Measurements from ENCODE around the gene TSPO. TPM values are rescaled to one million over a fixed set of nuclear protein-coding genes. Genes with fewer than 3 reads are reported as not detected.

TSPO gene
- total RNA-seq, 4 donors from 2014 or later: 346 to 897 (median 746) TPM

- Histone ChIP-seq H3K36me3 (peaks cover 77% of the 10 kb centered on the region), H3K27me3 (no peaks in the 10 kb centered on the region), H3K4me1 (peaks cover 23% of the 10 kb centered on the region), H3K27ac (no peak overlapping the region), H3K4me3 (no peak overlapping the region), H3K9me3 (no peaks in the 10 kb centered on the region)
- no peak for DNase-seq (ENCODE audit: low spot score in 2 of 2)
- 97% methylated on average over 5 of the region's 9 CpGs for WGBS
- no peak for TF ChIP-seq POLR2A (IDR thresholded peaks at IDR 0.05)
- no peak for TF ChIP-seq CTCF (IDR thresholded peaks at IDR 0.05)
- TF ChIP-seq EP300 (IDR thresholded peaks at IDR 0.05): no peak
- TF ChIP-seq POLR2AphosphoS5 (IDR thresholded peaks at IDR 0.05): no peak
Measured at GRCh38 chr22:43170131-43170480, 18.7 kb downstream of the TSPO start.

- H3K27ac ChIP-seq: no peak overlapping the region
Measured at GRCh38 chr22:43171019-43171491, 19.7 kb downstream of the TSPO start.

GRCh38 chr22:43171607-43172006 is 20.2 kb downstream of the TSPO start:
- peaks cover 27% of the 10 kb centered on the region for H3K4me1 ChIP-seq
- no peak overlapping the region for H3K27ac ChIP-seq
- no peaks in the 10 kb centered on the region for H3K27me3 ChIP-seq
- no peaks in the 10 kb centered on the region for H3K9me3 ChIP-seq
- 33% methylated on average over 6 of the region's 12 CpGs for WGBS
- no peak for DNase-seq (ENCODE audit: low spot score in 2 of 2)
- TF ChIP-seq EP300 (IDR thresholded peaks at IDR 0.05): no peak
- no peak for TF ChIP-seq POLR2AphosphoS5 (IDR thresholded peaks at IDR 0.05)
- TF ChIP-seq POLR2A (IDR thresholded peaks at IDR 0.05): no peak
- TF ChIP-seq CTCF (IDR thresholded peaks at IDR 0.05): no peak
- peaks cover 83% of the 10 kb centered on the region for H3K36me3 ChIP-seq
- H3K4me3 ChIP-seq: no peak overlapping the region

More at GRCh38 chr22:43171019-43171491, 19.7 kb downstream of the TSPO start:
- Histone ChIP-seq H3K4me1 (peaks cover 27% of the 10 kb centered on the region), H3K27me3 (no peaks in the 10 kb centered on the region), H3K4me3 (no peak overlapping the region), H3K36me3 (peaks cover 83% of the 10 kb centered on the region), H3K9me3 (no peaks in the 10 kb centered on the region)
- WGBS: 87% methylated on average over 8 of the region's 14 CpGs
- no peak for TF ChIP-seq EP300 (IDR thresholded peaks at IDR 0.05)
- no peak for TF ChIP-seq POLR2AphosphoS5 (IDR thresholded peaks at IDR 0.05)
- no peak for TF ChIP-seq CTCF (IDR thresholded peaks at IDR 0.05)
- no peak for TF ChIP-seq POLR2A (IDR thresholded peaks at IDR 0.05)
- no peak for DNase-seq (ENCODE audit: low spot score in 2 of 2)

GRCh38 chr22:43172191-43172590 is 20.8 kb downstream of the TSPO start:
- Histone ChIP-seq H3K4me3 (no peak overlapping the region), H3K4me1 (peaks cover 27% of the 10 kb centered on the region), H3K27me3 (no peaks in the 10 kb centered on the region), H3K9me3 (no peaks in the 10 kb centered on the region), H3K36me3 (peaks cover 80% of the 10 kb centered on the region), H3K27ac (no peak overlapping the region)
- DNase-seq (ENCODE audit: low spot score in 2 of 2): no peak
- 94% methylated on average over 19 of the region's 19 CpGs for WGBS
- TF ChIP-seq POLR2A (IDR thresholded peaks at IDR 0.05) (no peak), CTCF (IDR thresholded peaks at IDR 0.05) (no peak), EP300 (IDR thresholded peaks at IDR 0.05) (no peak), POLR2AphosphoS5 (IDR thresholded peaks at IDR 0.05) (no peak)

- no peak for DNase-seq (ENCODE audit: low spot score in 2 of 2)
- peaks cover 74% of the 10 kb centered on the region for H3K36me3 ChIP-seq
- H3K4me3 ChIP-seq: no peak overlapping the region
- TF ChIP-seq EP300 (IDR thresholded peaks at IDR 0.05) (no peak), CTCF (IDR thresholded peaks at IDR 0.05) (no peak), POLR2A (IDR thresholded peaks at IDR 0.05) (no peak), POLR2AphosphoS5 (IDR thresholded peaks at IDR 0.05) (no peak)
- H3K27ac ChIP-seq: no peak overlapping the region
- no peaks in the 10 kb centered on the region for H3K9me3 ChIP-seq
- WGBS: 97% methylated on average over 9 of the region's 9 CpGs
- no peaks in the 10 kb centered on the region for H3K27me3 ChIP-seq
- peaks cover 23% of the 10 kb centered on the region for H3K4me1 ChIP-seq
Measured at GRCh38 chr22:43173566-43173965, 22.2 kb downstream of the TSPO start.
